NCI-H2107 treated with DMSO at 0.1 percent for 48 hours (cell line): ENCODE results near the gene ONECUT3.
"Not testable (repeated sequence)": the region's sequence is repeated elsewhere in the genome, so short reads cannot be mapped to it uniquely, and the experiment has no call there.

Source experiments
- DNase-seq: peaks from one replicate; lab custom pipeline; 2025; ENCODE audit not compliant: unreplicated experiment; lab: John Stamatoyannopoulos, UW

ONECUT3 gene

GRCh38 chr19:1752757-1753728 lies at the start of gene ONECUT3:
Gene ONECUT3 (plus strand): TSS chr19:1753506. CDS start chr19:1753663, 157 bp downstream.
- DNase-seq: no peak

GRCh38 chr19:1704339-1704738 lies 49.0 kb upstream of the ONECUT3 start:
- DNase-seq: no peak

- no peak for DNase-seq
Observed at GRCh38 chr19:1705367-1705766, 47.9 kb upstream of the ONECUT3 start.

- not testable (repeated sequence) for DNase-seq
Observed at GRCh38 chr19:1706646-1707045, 46.7 kb upstream of the ONECUT3 start.

GRCh38 chr19:1707240-1707639 lies 46.1 kb upstream of the ONECUT3 start:
- no peak for DNase-seq

- DNase-seq: no peak
Observed at GRCh38 chr19:1713170-1713569, 40.1 kb upstream of the ONECUT3 start.

GRCh38 chr19:1715540-1715939 lies 37.8 kb upstream of the ONECUT3 start:
- DNase-seq: no peak

- DNase-seq: no peak
Observed at GRCh38 chr19:1717200-1717969, 35.9 kb upstream of the ONECUT3 start.

GRCh38 chr19:1717970-1718264 lies 35.4 kb upstream of the ONECUT3 start:
- DNase-seq: no peak

- no peak for DNase-seq
Observed at GRCh38 chr19:1718420-1719291, 34.6 kb upstream of the ONECUT3 start.

- no peak for DNase-seq
Observed at GRCh38 chr19:1719519-1719918, 33.8 kb upstream of the ONECUT3 start.

- DNase-seq: no peak
Observed at GRCh38 chr19:1720237-1720636, 33.1 kb upstream of the ONECUT3 start.

GRCh38 chr19:1725100-1726064 lies 27.9 kb upstream of the ONECUT3 start:
- no peak for DNase-seq

- no peak for DNase-seq
Observed at GRCh38 chr19:1728816-1729567, 24.3 kb upstream of the ONECUT3 start.

- DNase-seq: no peak
Observed at GRCh38 chr19:1729568-1729925, 23.8 kb upstream of the ONECUT3 start.

GRCh38 chr19:1730157-1730556 lies 23.1 kb upstream of the ONECUT3 start:
- no peak for DNase-seq

GRCh38 chr19:1734321-1734966 lies 18.9 kb upstream of the ONECUT3 start:
- no peak for DNase-seq

- no peak for DNase-seq
Observed at GRCh38 chr19:1736280-1736679, 17.0 kb upstream of the ONECUT3 start.

- DNase-seq: no peak
Observed at GRCh38 chr19:1736927-1737326, 16.4 kb upstream of the ONECUT3 start.
